HEK293 (cell line): ENCODE results near the gene CXCR4.

ENCODE experiments used
- CTCF ChIA-PET: fragments of 350-600 bp; formaldehyde crosslinking; extraction: SDS; loops from one replicate; lab custom pipeline; 2021; ENCODE audit warnings: antibody characterized with exemption; lab: Yijun Ruan, JAX
- POLR2A ChIA-PET: fragments of 300-600 bp; formaldehyde crosslinking; extraction: SDS; loops from one replicate; lab custom pipeline; 2020; ENCODE audit warnings: antibody characterized with exemption, inconsistent platforms; lab: Yijun Ruan, JAX
- H3K27ac ChIP-seq: fragments of 200-500 bp; sonication (Bioruptor generic); 2 replicates; pipeline ENCODE4 v1.5.1; 2014; ENCODE audit warnings: low read depth, low read length, control low read depth, inconsistent platforms; ENCODE audit errors: extremely low read depth
- H3K36me3 ChIP-seq, 2 experiments: fragments of 200-500 bp in 1 of 2; sonication (Bioruptor generic) in 1 of 2; 1 replicate in 1 of 2; 2 replicates in 1 of 2; pipeline ENCODE4 v1.5.1; 2014 to 2017; ENCODE audit warnings: inconsistent platforms in 2 of 2, low read length in 2 of 2; ENCODE audit not compliant: control insufficient read depth in 2 of 2, insufficient read depth in 1 of 2
- H3K4me1 ChIP-seq: fragments of 200-500 bp; sonication (Bioruptor generic); 2 replicates; pipeline ENCODE4 v1.5.1; 2014; ENCODE audit warnings: mild to moderate bottlenecking, low read length, inconsistent platforms; ENCODE audit not compliant: control insufficient read depth, insufficient read depth
- H3K4me3 ChIP-seq: 2 replicates; pipeline ENCODE4 v1.5.1; 2011; ENCODE audit warnings: low read depth, mild to moderate bottlenecking, control low read depth, low read length, moderate library complexity
- H3K9me3 ChIP-seq: fragments of 200-500 bp; sonication (Bioruptor generic); 2 replicates; pipeline ENCODE4 v1.5.1; 2014; ENCODE audit warnings: low read depth, low read length, inconsistent platforms; ENCODE audit not compliant: control insufficient read depth, insufficient read depth
- FEZF1 ChIP-seq: fragments of 450-650 bp; formaldehyde crosslinking; IDR thresholded peaks from 2 replicates; pipeline ENCODE4 v1.5.1; 2016; ENCODE audit warnings: missing biosample characterization, missing genetic modification characterization
- GLI2 ChIP-seq: fragments of 450-650 bp; formaldehyde crosslinking; IDR thresholded peaks from 2 replicates; pipeline ENCODE4; 2017; ENCODE audit warnings: missing biosample characterization, missing genetic modification characterization, low read depth, borderline replicate concordance
- HOXD13 ChIP-seq: sonication (generic); formaldehyde crosslinking; IDR thresholded peaks from 2 replicates; pipeline ENCODE4 v1.8.0; 2022; ENCODE audit warnings: missing genetic modification reagents, borderline replicate concordance
- KLF16 ChIP-seq: fragments of 450-650 bp; formaldehyde crosslinking; IDR thresholded peaks from 2 replicates; pipeline ENCODE4 v1.5.1; 2017; ENCODE audit warnings: missing biosample characterization, missing genetic modification characterization
- REPIN1 ChIP-seq: fragments of 450-650 bp; formaldehyde crosslinking; IDR thresholded peaks from 2 replicates; pipeline ENCODE4 v1.5.1; 2017; ENCODE audit warnings: missing biosample characterization, missing genetic modification characterization, low read depth
- ZBTB21 ChIP-seq: fragments of 450-650 bp; formaldehyde crosslinking; IDR thresholded peaks from 2 replicates; pipeline ENCODE4 v1.5.1; 2017; ENCODE audit warnings: missing biosample characterization, missing genetic modification characterization
- ZFP37 ChIP-seq: fragments of 450-650 bp; formaldehyde crosslinking; IDR thresholded peaks from 2 replicates; pipeline ENCODE4 v1.5.1; 2016; ENCODE audit warnings: missing biosample characterization, missing genetic modification characterization
- ZNF16 ChIP-seq: fragments of 450-650 bp; formaldehyde crosslinking; IDR thresholded peaks from 2 replicates; pipeline ENCODE4 v1.5.1; 2016; ENCODE audit warnings: low read depth, missing biosample characterization, missing genetic modification characterization
- ZNF184 ChIP-seq: fragments of 450-650 bp; IDR thresholded peaks from 2 replicates; pipeline ENCODE4 v1.5.1; 2018; ENCODE audit warnings: missing biosample characterization, mild to moderate bottlenecking, missing genetic modification characterization
- ZNF2 ChIP-seq: fragments of 450-650 bp; formaldehyde crosslinking; IDR thresholded peaks from 2 replicates; pipeline ENCODE4 v1.5.1; 2016; ENCODE audit warnings: missing biosample characterization, missing genetic modification characterization
- ZNF23 ChIP-seq: fragments of 450-650 bp; formaldehyde crosslinking; IDR thresholded peaks from 2 replicates; pipeline ENCODE4 v1.5.1; 2016; ENCODE audit warnings: missing biosample characterization, missing genetic modification characterization, borderline replicate concordance
- ZNF26 ChIP-seq: fragments of 450-650 bp; formaldehyde crosslinking; IDR thresholded peaks from 2 replicates; pipeline ENCODE4 v1.5.1; 2016; ENCODE audit warnings: missing biosample characterization, missing genetic modification characterization
- ZNF292 ChIP-seq: fragments of 450-650 bp; formaldehyde crosslinking; IDR thresholded peaks from 2 replicates; pipeline ENCODE4 v1.5.1; 2016; ENCODE audit warnings: low read depth, missing biosample characterization, missing genetic modification characterization, borderline replicate concordance
- ZNF501 ChIP-seq: fragments of 450-650 bp; formaldehyde crosslinking; IDR thresholded peaks from 2 replicates; pipeline ENCODE4 v1.5.1; 2016; ENCODE audit warnings: missing biosample characterization, missing genetic modification characterization
- ZNF513 ChIP-seq: fragments of 450-650 bp; IDR thresholded peaks from 2 replicates; pipeline ENCODE4 v1.5.1; 2018; ENCODE audit warnings: missing biosample characterization, missing genetic modification characterization
- ZNF561 ChIP-seq: fragments of 450-650 bp; IDR thresholded peaks from 2 replicates; pipeline ENCODE4 v1.5.1; 2018; ENCODE audit warnings: missing biosample characterization, missing genetic modification characterization, borderline replicate concordance
- ZNF571 ChIP-seq: fragments of 450-650 bp; formaldehyde crosslinking; IDR thresholded peaks from 2 replicates; pipeline ENCODE4 v1.5.0; 2017; ENCODE audit warnings: missing biosample characterization, missing genetic modification characterization
- ZNF654 ChIP-seq: fragments of 450-650 bp; formaldehyde crosslinking; IDR thresholded peaks from 2 replicates; pipeline ENCODE4 v1.5.1; 2016; ENCODE audit warnings: low read depth, missing biosample characterization, missing genetic modification characterization
- ZSCAN16 ChIP-seq: fragments of 450-650 bp; formaldehyde crosslinking; IDR thresholded peaks from 2 replicates; pipeline ENCODE4 v1.5.1; 2016; ENCODE audit warnings: missing biosample characterization, missing genetic modification characterization
- ZSCAN30 ChIP-seq: fragments of 450-650 bp; IDR thresholded peaks from 2 replicates; pipeline ENCODE4 v1.5.1; 2018; ENCODE audit warnings: missing biosample characterization, mild to moderate bottlenecking, missing genetic modification characterization, moderate library complexity
- ZXDB ChIP-seq: fragments of 450-650 bp; formaldehyde crosslinking; IDR thresholded peaks from 2 replicates; pipeline ENCODE4 v1.5.1; 2016; ENCODE audit warnings: missing biosample characterization, missing genetic modification characterization
- TF ChIP-seq, protein P1 (sequence below): fragments of 450-650 bp; formaldehyde crosslinking; IDR thresholded peaks from 2 replicates; pipeline ENCODE4 v1.5.1; 2016; ENCODE audit warnings: missing biosample characterization, missing genetic modification characterization

The CXCR4 gene

DNA sequence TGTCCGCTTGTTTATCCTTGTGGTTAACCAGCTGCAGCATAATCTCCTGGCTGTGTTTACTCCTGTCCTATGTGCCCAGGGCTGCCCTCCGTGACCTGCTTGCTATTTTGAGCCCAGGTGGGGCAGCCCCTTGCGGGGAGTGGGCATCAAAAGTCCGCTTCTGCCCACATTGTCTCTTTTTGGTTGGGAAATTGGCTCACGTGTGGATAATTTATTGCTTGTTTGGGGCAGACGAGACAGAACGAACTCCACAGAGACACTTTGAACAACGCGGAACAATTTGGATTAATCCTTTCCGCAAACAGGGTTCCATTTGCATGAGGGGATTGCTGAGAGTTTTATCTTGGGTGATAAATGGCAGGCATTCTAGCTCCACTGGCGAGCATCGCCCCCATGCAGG lies 8.1 kb upstream of the CXCR4 start:
- no peak overlapping the region for H3K4me3 ChIP-seq
- no peaks in the 10 kb centered on the region for H3K9me3 ChIP-seq
- peaks cover 25% of the 10 kb centered on the region for H3K4me1 ChIP-seq
- ChIA-PET CTCF (no interaction called here), POLR2A (no interaction called here)
- H3K36me3 ChIP-seq = no peaks in the 10 kb centered on the region
- TF ChIP-seq ZNF654 (tag by site-specific recombination) = no peak
- TF ChIP-seq FEZF1 (tag by site-specific recombination) = peak; percentile 45; the same call in 1 of the 2 replicates
- H3K27ac ChIP-seq = no peak overlapping the region

GRCh38 chr2:136125236-136125635 lies 7.3 kb upstream of the CXCR4 start:
- POLR2A ChIA-PET = no interaction called here
- Histone ChIP-seq H3K4me1 (peaks cover 25% of the 10 kb centered on the region), H3K4me3 (no peak overlapping the region), H3K27ac (no peak overlapping the region), H3K9me3 (no peaks in the 10 kb centered on the region), H3K36me3 (no peaks in the 10 kb centered on the region)
- CTCF ChIA-PET = interaction anchor here (0.6 kb wide), 1 partner anchor 112 kb away, joined by 3 read pairs; no protein-coding TSS in a partner anchor
- TF ChIP-seq KLF16 (tag by site-specific recombination) (no peak), ZSCAN30 (tag by site-specific recombination) (no peak), ZNF561 (no peak), ZNF26 (tag by site-specific recombination) (no peak), ZNF292 (no peak), HOXD13 (CRISPR knock-in tag) (no peak), ZNF571 (tag by site-specific recombination) (no peak), ZNF184 (tag by site-specific recombination) (no peak), ZNF16 (tag by site-specific recombination) (no peak), ZSCAN16 (tag by site-specific recombination) (no peak), ZFP37 (no peak), ZXDB (tag by site-specific recombination) (no peak), ZBTB21 (tag by site-specific recombination) (no peak), GLI2 (tag by site-specific recombination) (no peak), ZNF501 (no peak), REPIN1 (tag by site-specific recombination) (no peak), ZNF2 (tag by site-specific recombination) (no peak), ZNF513 (no peak)
- TF ChIP-seq, protein P1, sequence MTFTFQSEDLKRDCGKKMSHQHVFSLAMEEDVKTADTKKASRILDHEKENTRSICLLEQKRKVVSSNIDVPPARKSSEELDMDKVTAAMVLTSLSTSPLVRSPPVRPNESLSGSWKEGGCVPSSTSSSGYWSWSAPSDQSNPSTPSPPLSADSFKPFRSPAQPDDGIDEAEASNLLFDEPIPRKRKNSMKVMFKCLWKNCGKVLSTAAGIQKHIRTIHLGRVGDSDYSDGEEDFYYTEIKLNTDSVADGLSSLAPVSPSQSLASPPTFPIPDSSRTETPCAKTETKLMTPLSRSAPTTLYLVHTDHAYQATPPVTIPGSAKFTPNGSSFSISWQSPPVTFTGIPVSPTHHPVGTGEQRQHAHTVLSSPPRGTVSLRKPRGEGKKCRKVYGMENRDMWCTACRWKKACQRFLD (tag by site-specific recombination) = no peak

DNA sequence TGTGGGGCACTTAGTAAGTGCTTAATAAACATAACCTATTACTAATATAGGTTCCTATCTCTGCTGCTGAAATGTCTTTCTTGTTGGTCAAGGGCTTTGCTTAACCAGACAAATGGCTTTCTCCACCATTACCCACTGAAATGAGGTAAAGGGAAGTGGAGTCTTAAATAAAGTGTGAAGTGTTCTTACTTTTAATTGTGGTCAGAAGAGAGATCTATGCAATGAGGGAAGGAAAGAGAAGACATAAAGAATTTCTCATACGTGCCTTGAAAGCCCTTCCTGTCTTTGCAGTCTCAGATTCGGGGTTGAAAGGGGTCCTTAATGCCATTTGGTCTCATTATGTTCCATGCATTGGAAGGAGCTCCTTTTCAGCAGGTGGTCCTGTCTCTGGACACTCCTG lies 6.9 kb upstream of the CXCR4 start:
- no peaks in the 10 kb centered on the region for H3K36me3 ChIP-seq
- TF ChIP-seq ZNF23 (tag by site-specific recombination) (no peak), ZNF513 (no peak)
- TF ChIP-seq, all 188 proteins: peak for 0
- POLR2A ChIA-PET = no interaction called here
- Histone ChIP-seq H3K4me1 (peaks cover 25% of the 10 kb centered on the region), H3K4me3 (no peak overlapping the region), H3K9me3 (no peaks in the 10 kb centered on the region), H3K27ac (no peak overlapping the region)
- CTCF ChIA-PET = no interaction called here
